B cell (primary cell): ENCODE data around the gene CYP27B1. TPM values are rescaled to one million over a fixed set of nuclear protein-coding genes. Genes with fewer than 3 reads are reported as not detected.

Source experiments
- ATAC-seq: fragments of 200-7000 bp; cut with Tn5 transposase; one replicate; pipeline ENCODE4 v1.10.0; 2021; ENCODE audit warnings: low read depth, mild to moderate bottlenecking, moderate number of reproducible peaks, moderate library complexity
- CTCF ChIA-PET: fragments of 350-600 bp; sonication (Branson Sonifier 250); formaldehyde crosslinking; loops from one replicate; lab custom pipeline; 2021; ENCODE audit warnings: antibody characterized with exemption, inconsistent platforms; lab: Charles Lee
- POLR2A ChIA-PET: fragments of 350-600 bp; sonication (Branson Sonifier 250); formaldehyde crosslinking; loops from one replicate; lab custom pipeline; 2021; ENCODE audit warnings: antibody characterized with exemption; lab: Charles Lee
- DNase-seq: peaks from one replicate; pipeline ENCODE4 v3.0.0; 2013
- H2AFZ ChIP-seq: 2 replicates; pipeline ENCODE4 v1.6.1; 2012; ENCODE audit warnings: mild to moderate bottlenecking, low read depth, low read length; ENCODE audit not compliant: insufficient read depth, poor library complexity, severe bottlenecking
- H3K27ac ChIP-seq, 2 donors: 1 replicate in 1 of 2; 2 replicates in 1 of 2; pipeline ENCODE4 v1.5.1; 2012 to 2013; ENCODE audit warnings: low read length in 2 of 2, mild to moderate bottlenecking in 2 of 2, moderate library complexity in 1 of 2
- H3K27me3 ChIP-seq, 4 experiments: fragments of 200-600 bp in 1 of 4; sonication (generic) in 1 of 4; replicated peaks in 1 of 4; 1 replicate in 2 of 4; 2 replicates in 2 of 4; pipeline versions ENCODE4 v1.6.1 to v1.7.0; 2013 to 2016; ENCODE audit warnings: low read length in 3 of 4, mild to moderate bottlenecking in 2 of 4, mixed read lengths in 1 of 4, moderate library complexity in 1 of 4; ENCODE audit not compliant: insufficient read depth in 4 of 4, control insufficient read depth in 3 of 4; ENCODE audit errors: control extremely low read depth in 1 of 4
- H3K36me3 ChIP-seq, 2 experiments: replicated peaks in 1 of 2; 1 replicate in 1 of 2; 2 replicates in 1 of 2; pipeline versions ENCODE4 v1.6.1 to v1.7.1; 2013; ENCODE audit warnings: low read length in 1 of 2; ENCODE audit not compliant: insufficient read depth in 2 of 2, control insufficient read depth in 1 of 2; ENCODE audit errors: control extremely low read depth in 1 of 2, extremely low read depth in 1 of 2
- H3K4me1 ChIP-seq, 2 donors: fragments of 200-600 bp in 1 of 2; sonication (generic) in 1 of 2; 1 replicate in 1 of 2; 2 replicates in 1 of 2; pipeline versions ENCODE4 v1.5.1 to v1.6.1; 2013 to 2017; ENCODE audit warnings: low read length in 2 of 2; ENCODE audit not compliant: control insufficient read depth in 2 of 2, insufficient read depth in 2 of 2
- H3K4me2 ChIP-seq: replicated peaks from 2 replicates; pipeline ENCODE3; 2012; ENCODE audit warnings: mild to moderate bottlenecking, low read depth, low read length; ENCODE audit not compliant: poor library complexity, severe bottlenecking
- H3K4me3 ChIP-seq, 5 experiments: fragments of 200-600 bp in 1 of 5; sonication (generic) in 1 of 5; 1 replicate in 3 of 5; 2 replicates in 2 of 5; pipeline versions ENCODE4 v1.5.1 to v1.7.0; 2011 to 2016; ENCODE audit warnings: low read length in 4 of 5, mild to moderate bottlenecking in 4 of 5, low read depth in 2 of 5, control low read depth in 1 of 5, moderate library complexity in 1 of 5; ENCODE audit not compliant: insufficient read depth in 1 of 5; ENCODE audit errors: control extremely low read depth in 1 of 5, extremely low read depth in 1 of 5
- H3K79me2 ChIP-seq: fragments of 200-600 bp; sonication (generic); one replicate; pipeline ENCODE4 v1.6.0; 2016; ENCODE audit warnings: low read length; ENCODE audit not compliant: control insufficient read depth, insufficient read depth
- H3K9ac ChIP-seq: fragments of 200-600 bp; sonication (generic); 2 replicates; pipeline ENCODE4 v1.6.1; 2017; ENCODE audit warnings: mild to moderate bottlenecking, low read length, moderate library complexity
- H3K9me3 ChIP-seq, 3 donors: one replicate each; pipeline versions ENCODE4 v1.6.1 to v1.7.1; 2013; ENCODE audit warnings: low read length in 2 of 3; ENCODE audit not compliant: control insufficient read depth in 2 of 3, insufficient read depth in 1 of 3; ENCODE audit errors: control extremely low read depth in 1 of 3
- H4K20me1 ChIP-seq: 2 replicates; pipeline ENCODE4 v1.6.0; 2012; ENCODE audit warnings: mild to moderate bottlenecking, low read length; ENCODE audit not compliant: insufficient read depth, control insufficient read depth, poor library complexity, severe bottlenecking
- H3K27ac Mint-ChIP-seq: one replicate; pipeline ENCODE4 v1.8.0; 2021; ENCODE audit warnings: mixed read lengths
- H3K27me3 Mint-ChIP-seq: one replicate; pipeline ENCODE4 v1.8.0; 2021; ENCODE audit warnings: mixed read lengths
- H3K4me1 Mint-ChIP-seq: one replicate; pipeline ENCODE4 v1.8.0; 2021; ENCODE audit warnings: mixed read lengths
- H3K4me3 Mint-ChIP-seq: one replicate; pipeline ENCODE4 v1.8.0; 2021; ENCODE audit warnings: mixed read lengths
- H3K9me3 Mint-ChIP-seq: one replicate; pipeline ENCODE4 v1.8.0; 2022; ENCODE audit warnings: mixed read lengths; ENCODE audit not compliant: insufficient read depth
- EZH2 ChIP-seq: IDR thresholded peaks from 2 replicates; pipeline ENCODE4 v1.6.1; 2012; ENCODE audit warnings: borderline replicate concordance, low read depth, mild to moderate bottlenecking, moderate library complexity, low read length; ENCODE audit not compliant: insufficient read depth, poor library complexity, severe bottlenecking
- WGBS: methylation state at CpG from one replicate; pipeline ENCODE4 v1.1.5; 2013; ENCODE audit warnings: missing lambda C conversion rate; ENCODE audit not compliant: insufficient coverage; 5-methylcytosine and 5-hydroxymethylcytosine counted together
- intact Hi-C: fragments of 100-400 bp; cut with micrococcal nuclease; formaldehyde crosslinking; loops from one replicate; pipeline ENCODE4 v1.10.0; 2022
- polyA plus RNA-seq: library from polyadenylated mRNA; depleted of rRNA; stranded (reverse); fragments of >200 nt; gene quantifications from 2 replicates; pipeline ENCODE4 v1.2.3, GENCODE V29; 2012
- total RNA-seq, 2 donors: library from RNA; stranded (reverse); fragments of 120-200 nt in 1 of 2; gene quantifications; 1 replicate in 1 of 2; 2 replicates in 1 of 2; pipeline versions ENCODE4 v1.2.3 to v1.2.4, GENCODE V29; 2013 to 2022
- TF ChIP-seq, protein P1 (sequence below): fragments of 200-600 bp; IDR thresholded peaks from one replicate; pipeline ENCODE4 v1.8.0; 2022; ENCODE audit warnings: antibody characterized with exemption, mild to moderate bottlenecking

The CYP27B1 gene
- total and polyA plus RNA-seq, 2 donors (not counting 1 experiment from before 2014, with no cell fraction given), result 0.66 to 0.79 TPM

DNA sequence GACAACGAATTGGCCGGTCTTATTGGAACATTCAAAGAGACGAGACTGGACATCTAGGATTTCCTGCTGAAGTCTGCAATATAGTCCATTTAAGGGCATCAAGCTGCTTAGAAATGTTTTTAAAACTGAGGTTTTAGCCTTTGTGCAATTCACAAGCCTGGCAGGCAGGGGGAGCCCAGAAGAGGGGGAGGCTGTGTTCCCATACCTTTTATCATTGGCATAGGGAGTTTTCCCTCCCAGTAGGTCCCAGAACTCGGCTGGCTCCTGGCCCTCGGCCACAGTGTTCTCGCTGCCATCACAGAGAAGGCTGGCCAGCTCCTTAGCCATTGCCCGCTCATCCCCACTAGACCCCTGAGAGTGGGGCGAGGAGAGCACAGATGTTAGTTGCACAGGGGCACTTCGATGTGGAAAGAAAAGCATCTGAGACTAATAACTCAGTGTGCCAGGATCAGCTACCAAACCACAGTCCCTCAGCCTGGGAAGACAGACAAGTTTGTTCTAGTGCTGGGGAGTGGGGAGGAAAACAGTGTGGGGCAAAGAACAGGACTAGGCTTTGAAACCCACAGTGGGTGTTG, 36.5 kb upstream of the CYP27B1 start:
- ATAC-seq (peak; percentile 39), DNase-seq (peak; percentile 45)
- no peaks in the 10 kb centered on the region for H4K20me1 ChIP-seq
- TF ChIP-seq EZH2, result no peak
- TF ChIP-seq, protein P1, sequence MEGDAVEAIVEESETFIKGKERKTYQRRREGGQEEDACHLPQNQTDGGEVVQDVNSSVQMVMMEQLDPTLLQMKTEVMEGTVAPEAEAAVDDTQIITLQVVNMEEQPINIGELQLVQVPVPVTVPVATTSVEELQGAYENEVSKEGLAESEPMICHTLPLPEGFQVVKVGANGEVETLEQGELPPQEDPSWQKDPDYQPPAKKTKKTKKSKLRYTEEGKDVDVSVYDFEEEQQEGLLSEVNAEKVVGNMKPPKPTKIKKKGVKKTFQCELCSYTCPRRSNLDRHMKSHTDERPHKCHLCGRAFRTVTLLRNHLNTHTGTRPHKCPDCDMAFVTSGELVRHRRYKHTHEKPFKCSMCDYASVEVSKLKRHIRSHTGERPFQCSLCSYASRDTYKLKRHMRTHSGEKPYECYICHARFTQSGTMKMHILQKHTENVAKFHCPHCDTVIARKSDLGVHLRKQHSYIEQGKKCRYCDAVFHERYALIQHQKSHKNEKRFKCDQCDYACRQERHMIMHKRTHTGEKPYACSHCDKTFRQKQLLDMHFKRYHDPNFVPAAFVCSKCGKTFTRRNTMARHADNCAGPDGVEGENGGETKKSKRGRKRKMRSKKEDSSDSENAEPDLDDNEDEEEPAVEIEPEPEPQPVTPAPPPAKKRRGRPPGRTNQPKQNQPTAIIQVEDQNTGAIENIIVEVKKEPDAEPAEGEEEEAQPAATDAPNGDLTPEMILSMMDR, result peak; percentile 78
- no peak overlapping the region for H3K4me3 ChIP-seq
- H3K4me1 ChIP-seq, result no peaks in the 10 kb centered on the region
- H3K27ac ChIP-seq, result no peak overlapping the region
- peaks cover 0 to 29% of the 10 kb centered on the region in 2 experiments for H3K36me3 ChIP-seq
- H3K4me2 ChIP-seq, result no peak overlapping the region
- H3K27me3 ChIP-seq, result no peaks in the 10 kb centered on the region
- ChIA-PET POLR2A (no interaction called here), CTCF (interaction anchor here (0.7 to 9.6 kb wide), 19 partner anchors 9 to 106 kb away, joined by 3 to 121 read pairs (median 5); partner anchors contain the start of genes AVIL and TSFM)
- H3K9me3 ChIP-seq, result no peaks in the 10 kb centered on the region
- H3K27ac Mint-ChIP-seq, result no peak overlapping the region
- no peak overlapping the region for H3K4me3 Mint-ChIP-seq
- no peak overlapping the region for H3K9ac ChIP-seq
- intact Hi-C loops, result loop anchor here (1.0 kb wide), 1 partner anchor 102 kb away; no protein-coding TSS in a partner anchor
- H3K27me3 Mint-ChIP-seq, result no peaks in the 10 kb centered on the region
- no peaks in the 10 kb centered on the region for H3K9me3 Mint-ChIP-seq
- H2AFZ ChIP-seq, result no peak overlapping the region
- no peaks in the 10 kb centered on the region for H3K79me2 ChIP-seq
- 89% methylated on average over 4 of the region's 9 CpGs for WGBS
- no peaks in the 10 kb centered on the region for H3K4me1 Mint-ChIP-seq

GRCh38 chr12:57802607-57803006, 35.7 kb upstream of the CYP27B1 start:
- Histone ChIP-seq H3K9me3 (no peaks in the 10 kb centered on the region), H3K4me2 (no peak overlapping the region), H3K27me3 (no peaks in the 10 kb centered on the region), H3K79me2 (no peaks in the 10 kb centered on the region), H3K4me3 (no peak overlapping the region), H3K27ac (no peak overlapping the region), H4K20me1 (no peaks in the 10 kb centered on the region), H3K36me3 (peaks cover 0 to 28% of the 10 kb centered on the region in 2 experiments), H3K9ac (no peak overlapping the region), H3K4me1 (no peaks in the 10 kb centered on the region), H2AFZ (no peak overlapping the region)
- WGBS, result no CpG with 5 or more reads among the region's 1 CpG
- Mint-ChIP-seq H3K4me3 (no peak overlapping the region), H3K27ac (no peak overlapping the region), H3K27me3 (no peaks in the 10 kb centered on the region), H3K4me1 (no peaks in the 10 kb centered on the region), H3K9me3 (no peaks in the 10 kb centered on the region)
- no peak for TF ChIP-seq EZH2
- TF ChIP-seq, protein P1, result no peak
- ATAC-seq, result no peak
- ChIA-PET POLR2A (no interaction called here), CTCF (interaction anchor here (0.7 to 9.6 kb wide), 20 partner anchors 8 to 106 kb away, joined by 3 to 121 read pairs (median 6); partner anchors contain the start of genes AVIL and TSFM)
- DNase-seq, result no peak
- intact Hi-C loops, result loop anchor here (1.0 kb wide), 1 partner anchor 103 kb away; no protein-coding TSS in a partner anchor
